IPS DF 4.7 (cell line): ENCODE results near the gene DHDDS.
"Not testable (repeated sequence)": the region's sequence is repeated elsewhere in the genome, so short reads cannot be mapped to it uniquely, and the experiment has no call there.

Source experiments
- DNase-seq: peaks from one replicate; pipeline ENCODE4 v3.0.0-alpha.2; 2013; ENCODE audit warnings: low spot score; ENCODE audit errors: extremely low read depth

Gene DHDDS, protein sequence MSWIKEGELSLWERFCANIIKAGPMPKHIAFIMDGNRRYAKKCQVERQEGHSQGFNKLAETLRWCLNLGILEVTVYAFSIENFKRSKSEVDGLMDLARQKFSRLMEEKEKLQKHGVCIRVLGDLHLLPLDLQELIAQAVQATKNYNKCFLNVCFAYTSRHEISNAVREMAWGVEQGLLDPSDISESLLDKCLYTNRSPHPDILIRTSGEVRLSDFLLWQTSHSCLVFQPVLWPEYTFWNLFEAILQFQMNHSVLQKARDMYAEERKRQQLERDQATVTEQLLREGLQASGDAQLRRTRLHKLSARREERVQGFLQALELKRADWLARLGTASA

DNA sequence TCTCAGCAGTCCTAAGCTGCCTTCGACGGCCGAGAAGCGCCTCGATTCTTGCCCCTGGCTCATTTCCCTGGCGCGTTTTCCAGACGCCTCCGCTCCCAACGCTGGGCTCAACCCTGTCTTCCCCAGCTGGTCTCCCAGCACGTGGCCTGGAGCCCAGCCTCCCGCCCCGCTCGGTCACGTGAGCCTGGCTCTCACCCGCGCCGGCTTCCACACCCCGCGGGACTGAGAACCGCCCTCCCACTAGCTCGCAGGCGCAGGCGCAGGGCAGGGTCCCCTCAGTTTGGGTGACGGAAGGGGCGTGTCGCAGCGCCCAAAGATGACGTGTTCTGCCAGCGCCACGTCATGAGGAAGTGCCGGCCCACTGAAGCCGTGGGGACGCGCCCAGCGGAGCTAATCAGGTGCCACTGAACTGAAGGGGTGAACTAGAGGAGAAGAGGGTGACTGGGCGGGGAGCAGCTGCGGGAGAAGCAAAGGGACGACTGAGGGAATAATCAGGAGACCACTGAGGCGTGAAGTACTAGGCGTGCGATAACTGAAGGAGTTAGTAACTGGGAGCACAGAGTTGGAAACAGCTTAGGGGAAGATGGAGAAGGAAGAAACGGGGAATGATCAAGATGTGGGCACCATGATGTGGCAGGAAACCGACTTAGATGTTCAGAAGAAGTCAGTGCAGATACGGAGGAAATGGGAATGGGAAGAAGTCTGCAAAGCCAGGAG is at the start of gene DHDDS:
TSS of gene DHDDS (plus strand) at position 343 of the 717 bp plus-strand sequence. CDS start 625 bp downstream, outside the sequence.
- DNase-seq: no peak

DNA sequence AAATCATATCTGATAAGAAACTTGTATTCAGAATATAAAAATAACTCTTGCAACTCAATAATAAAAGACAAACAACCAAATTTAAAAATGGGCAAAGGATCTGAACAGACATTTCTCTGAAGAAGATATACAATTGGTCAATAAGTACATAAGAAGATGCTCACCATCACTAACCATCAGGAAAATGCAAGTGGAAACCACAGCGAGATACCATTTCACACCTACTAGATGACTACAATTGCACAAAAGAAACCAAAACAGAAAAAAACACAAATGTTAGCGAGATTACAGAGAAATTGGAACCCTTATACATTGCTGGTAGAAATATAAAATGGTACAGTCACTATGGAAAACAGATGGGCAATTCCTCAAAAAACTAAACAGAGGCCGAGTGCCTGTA is 48.0 kb upstream of the DHDDS start:
- DNase-seq: no peak

- DNase-seq: not testable (repeated sequence)
Observed at GRCh38 chr1:26385063-26385462, 47.1 kb upstream of the DHDDS start.

DNA sequence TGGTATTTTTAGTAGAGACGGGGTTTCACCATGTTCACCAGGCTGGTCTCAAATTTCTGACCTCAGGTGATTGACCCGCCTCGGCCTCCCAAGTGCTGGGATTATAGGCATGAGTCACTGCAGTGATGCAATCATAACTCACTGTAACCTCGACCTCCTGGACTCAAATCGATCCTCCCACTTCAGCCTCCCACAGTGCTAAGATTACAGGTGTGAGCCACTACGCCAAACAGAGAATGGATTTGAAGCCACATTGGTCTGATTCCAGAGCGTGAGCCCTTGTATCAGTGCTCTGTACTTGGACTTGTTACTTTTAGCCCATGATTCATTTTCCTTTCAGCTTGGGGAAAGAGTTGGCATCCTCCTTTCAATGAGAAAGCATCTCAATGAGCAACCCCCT is 44.7 kb upstream of the DHDDS start:
- DNase-seq: no peak

GRCh38 chr1:26388791-26389445 is 43.2 kb upstream of the DHDDS start:
- no peak for DNase-seq

DNA sequence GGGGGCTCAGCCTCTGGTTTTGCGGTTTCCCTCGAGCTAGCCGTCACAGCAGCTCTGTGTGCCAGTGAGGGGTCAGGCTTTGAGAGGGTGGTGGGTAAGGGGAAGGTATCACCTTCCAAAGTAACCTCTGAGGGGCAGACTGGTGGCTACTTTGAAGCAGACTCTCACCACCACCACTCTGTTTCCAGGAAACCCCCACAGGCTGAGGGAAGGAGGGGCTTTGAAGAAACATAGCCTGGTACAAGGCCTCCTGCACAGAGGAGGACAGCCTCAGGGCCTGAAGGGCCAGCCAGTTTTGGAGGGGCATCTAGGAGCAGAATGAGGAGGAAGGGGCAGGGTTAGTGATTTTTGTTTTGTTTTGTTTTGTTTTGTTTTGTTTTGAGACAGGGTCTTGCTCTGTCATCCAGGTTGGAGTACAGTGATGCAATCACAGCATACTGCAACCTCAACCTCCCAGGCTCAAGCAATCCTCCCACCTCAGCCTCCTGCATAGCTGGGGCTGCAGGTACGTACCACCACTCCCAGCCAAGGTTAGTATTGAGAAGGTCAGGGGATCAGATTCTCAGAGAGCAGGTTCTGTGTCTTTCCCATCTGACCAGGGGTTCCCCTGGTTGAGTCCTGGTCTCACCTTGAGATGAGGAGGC is 42.4 kb upstream of the DHDDS start:
- DNase-seq: no peak

GRCh38 chr1:26391450-26391849 is 40.7 kb upstream of the DHDDS start:
- DNase-seq: no peak

DNA sequence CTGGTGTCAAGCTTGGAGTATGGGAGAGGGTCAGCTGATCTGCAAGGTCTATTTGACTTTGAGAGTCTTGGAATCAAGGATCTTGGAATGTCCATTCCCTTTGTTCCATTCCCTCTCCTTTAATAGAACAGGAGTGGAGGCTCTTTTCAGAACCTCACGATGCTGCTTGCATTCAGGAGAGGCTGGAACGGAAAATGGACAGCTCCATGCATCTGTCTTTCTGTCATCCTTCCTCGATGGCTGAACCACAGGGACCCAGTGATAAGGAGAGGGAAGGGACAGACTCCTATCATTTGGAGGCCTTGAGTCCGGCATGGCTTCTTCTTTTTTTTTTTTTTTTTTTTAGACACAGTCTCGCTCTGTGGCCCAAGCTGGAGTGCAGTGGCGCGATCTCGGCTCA is 36.4 kb upstream of the DHDDS start:
- DNase-seq: no peak

GRCh38 chr1:26399034-26399433 is 33.1 kb upstream of the DHDDS start:
- no peak for DNase-seq

- DNase-seq: no peak
Observed at GRCh38 chr1:26401891-26402290, 30.2 kb upstream of the DHDDS start.

DNA sequence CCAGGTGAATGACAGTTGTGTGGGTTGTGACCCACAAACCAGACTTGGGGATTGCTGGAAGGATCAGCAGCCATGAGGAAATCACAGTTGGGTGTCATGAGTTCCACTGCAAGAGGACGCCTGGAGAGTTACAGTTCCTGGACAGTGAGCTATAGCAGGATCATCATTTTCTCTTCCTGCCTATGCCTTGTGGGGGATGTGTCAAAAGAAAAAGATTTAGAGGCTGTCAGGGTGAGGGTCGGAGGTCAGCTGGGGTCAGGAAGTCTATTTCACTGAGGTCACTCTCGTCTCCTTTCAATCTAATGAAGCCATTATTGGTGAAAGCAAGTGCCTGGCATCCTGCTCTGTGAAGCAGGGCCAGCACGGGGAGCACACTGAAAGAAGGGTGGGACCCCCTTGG is 28.5 kb upstream of the DHDDS start:
- DNase-seq: no peak

GRCh38 chr1:26404641-26405040 is 27.5 kb upstream of the DHDDS start:
- no peak for DNase-seq

DNA sequence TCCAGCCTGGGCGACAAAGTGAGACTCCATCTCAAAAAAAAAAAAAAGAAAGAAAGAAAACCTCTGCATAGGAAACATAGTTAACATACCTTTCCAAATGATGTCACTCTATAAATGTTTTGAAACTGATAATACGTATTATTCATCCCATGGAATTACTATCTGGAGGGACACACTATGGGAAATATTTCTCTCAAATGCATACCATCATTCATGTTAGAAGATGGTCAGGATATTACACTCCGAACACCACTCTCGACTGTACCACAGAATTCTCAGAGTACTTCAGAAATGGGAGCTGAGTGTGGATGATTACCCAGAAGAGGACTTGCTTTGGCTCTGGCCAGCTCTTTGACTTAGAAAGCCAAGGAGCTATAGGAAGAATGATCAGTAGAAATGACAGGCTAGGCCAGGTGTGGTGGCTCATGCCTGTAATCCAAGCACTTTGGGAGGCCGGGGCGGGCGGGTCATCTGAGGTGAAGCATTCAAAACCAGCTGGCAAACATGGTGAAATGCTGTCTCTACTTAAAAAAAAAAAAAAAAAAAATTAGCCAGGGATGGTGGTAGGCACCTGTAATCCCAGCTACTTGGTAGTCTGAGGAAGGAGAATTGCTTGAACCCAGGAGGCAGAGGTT is 26.7 kb upstream of the DHDDS start:
- no peak for DNase-seq

DNA sequence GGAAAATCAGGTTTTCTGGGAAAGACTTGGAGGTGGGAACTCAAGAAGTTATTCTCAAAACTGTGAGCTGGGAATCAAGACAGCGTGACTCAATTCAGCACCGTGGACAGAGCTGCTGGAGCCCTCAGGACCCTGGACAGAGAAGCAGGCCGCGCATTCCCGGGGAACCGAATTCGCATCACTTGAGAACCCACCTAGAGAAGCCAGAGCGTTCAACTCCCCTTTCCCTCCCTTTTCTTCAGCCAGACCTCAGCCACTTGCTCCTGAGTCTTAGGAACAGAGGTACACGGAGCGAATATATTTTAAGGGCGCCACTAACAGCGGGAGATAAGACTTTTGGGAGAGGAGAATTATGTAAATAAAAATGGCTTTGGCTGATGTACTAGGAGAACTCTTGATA is 23.5 kb upstream of the DHDDS start:
- DNase-seq: no peak

- DNase-seq: no peak
Observed at GRCh38 chr1:26409191-26409807, 22.8 kb upstream of the DHDDS start.

DNA sequence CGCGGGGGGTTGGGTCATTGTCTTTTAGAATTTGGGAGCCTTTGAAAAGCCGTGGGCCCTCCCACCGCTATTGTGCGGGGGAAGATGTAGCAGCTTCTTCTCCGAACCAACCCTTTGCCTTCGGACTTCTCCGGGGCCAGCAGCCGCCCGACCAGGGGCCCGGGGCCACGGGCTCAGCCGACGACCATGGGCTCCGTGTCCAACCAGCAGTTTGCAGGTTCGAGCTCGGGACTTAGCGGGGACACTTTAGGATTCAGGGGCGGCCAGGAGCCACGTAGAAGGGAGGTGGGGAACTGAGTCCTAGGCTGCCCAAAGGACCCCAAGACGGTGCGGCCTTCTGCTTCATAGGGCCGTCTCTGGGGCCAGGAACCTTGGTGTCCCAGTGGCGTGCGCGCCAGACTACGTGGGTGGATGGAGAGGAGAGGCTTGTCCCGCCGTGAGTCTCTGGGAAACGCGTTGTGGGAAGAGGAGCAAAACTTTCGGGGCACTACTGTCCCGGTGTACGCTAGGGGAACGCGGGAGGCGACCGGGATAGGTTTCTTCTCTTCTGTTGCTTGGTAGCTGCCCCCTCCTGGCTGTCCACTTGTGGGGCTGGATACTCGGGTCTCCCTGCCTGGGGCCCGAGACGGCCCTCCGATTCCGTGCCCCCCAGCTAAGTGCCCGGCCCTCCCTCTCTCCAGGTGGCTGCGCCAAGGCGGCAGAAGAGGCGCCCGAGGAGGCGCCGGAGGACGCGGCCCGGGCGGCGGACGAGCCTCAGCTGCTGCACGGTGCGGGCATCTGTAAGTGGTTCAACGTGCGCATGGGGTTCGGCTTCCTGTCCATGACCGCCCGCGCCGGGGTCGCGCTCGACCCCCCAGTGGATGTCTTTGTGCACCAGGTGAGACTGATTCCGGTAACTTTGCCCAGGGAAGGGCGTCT is 21.2 kb upstream of the DHDDS start, which contains the start of gene LIN28A:
TSS of gene LIN28A (plus strand) at position 112 of the 918 bp plus-strand sequence. CDS start at position 187, 75 bp downstream.
- no peak for DNase-seq

- no peak for DNase-seq
Observed at GRCh38 chr1:26411624-26412074, 20.5 kb upstream of the DHDDS start.

DNA sequence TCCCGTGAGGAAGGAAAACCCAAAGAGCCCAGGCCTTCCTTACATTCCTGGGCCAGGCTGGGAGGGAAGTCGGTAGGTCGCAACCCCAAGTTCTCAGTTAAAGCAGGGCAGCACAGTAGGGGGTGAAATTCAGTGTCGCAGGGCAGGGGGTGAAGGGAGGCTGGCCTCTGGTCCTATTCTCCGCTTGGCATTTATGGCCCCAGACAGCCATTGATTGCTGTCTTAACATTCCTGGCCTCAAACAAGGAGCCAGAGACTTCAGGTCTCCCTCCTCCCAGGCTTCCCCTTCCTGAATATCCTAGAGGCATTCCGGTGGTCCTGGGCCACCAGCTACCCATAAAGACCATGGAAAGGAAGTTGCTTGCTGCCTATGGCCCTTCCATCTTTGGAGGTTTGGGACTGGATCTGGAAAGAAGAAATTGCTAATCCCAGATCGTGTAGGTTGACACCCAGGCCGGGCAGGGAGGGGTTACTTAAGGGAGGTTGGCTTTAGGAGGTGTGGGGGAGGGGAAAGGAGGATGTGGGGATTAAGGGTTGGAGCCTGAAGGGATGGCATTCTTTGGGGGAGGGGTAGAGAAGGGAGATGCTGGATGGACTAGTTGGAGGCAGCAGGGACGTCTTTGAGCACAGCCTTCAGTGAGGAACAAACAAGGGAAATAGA is 19.8 kb upstream of the DHDDS start:
- no peak for DNase-seq

DNA sequence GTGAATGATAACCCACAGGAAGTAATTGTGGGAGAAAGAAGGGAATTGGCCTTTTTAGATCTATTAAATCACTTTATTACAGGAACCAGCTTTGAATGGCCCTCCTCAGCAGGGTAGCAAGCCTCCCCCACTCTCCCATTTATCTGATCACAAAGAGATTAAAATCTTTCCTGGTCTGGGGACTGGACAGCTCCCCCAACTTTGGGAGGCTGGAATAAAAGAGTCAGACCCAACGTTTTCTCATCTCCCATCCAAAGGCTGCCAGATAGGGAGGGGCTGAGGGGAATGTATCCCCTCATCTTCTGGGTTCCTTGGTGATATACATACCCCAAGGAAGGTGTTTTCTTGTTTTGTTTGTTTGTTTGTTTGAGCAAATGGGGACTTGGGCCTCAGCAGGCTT is 19.1 kb upstream of the DHDDS start:
- no peak for DNase-seq
